Fibroblast of villous mesenchyme (primary cell): ENCODE measurements around the gene CEP112. TPM values are rescaled to one million over a fixed set of nuclear protein-coding genes. Genes with fewer than 3 reads are reported as not detected.

Experiments used
- DNase-seq: peaks from one replicate; pipeline ENCODE4 v3.0.0-alpha.2; 2010; ENCODE audit warnings: low read depth
- H3K4me3 ChIP-seq: 2 replicates; pipeline ENCODE4 v1.5.1; 2011; ENCODE audit warnings: low read depth, mild to moderate bottlenecking, low read length
- total RNA-seq: library from RNA; depleted of rRNA; stranded (reverse); fragments of >200 nt; gene quantifications from 2 replicates; pipeline ENCODE4 v1.2.3, GENCODE V29; 2012
- TF ChIP-seq, protein P1 (sequence below): IDR thresholded peaks from 2 replicates; pipeline ENCODE4 v1.5.1; 2012; ENCODE audit warnings: low read depth, mild to moderate bottlenecking, low read length; ENCODE audit not compliant: insufficient read depth

The CEP112 gene
- total RNA-seq, 1 donor, result 10.8 TPM

DNA sequence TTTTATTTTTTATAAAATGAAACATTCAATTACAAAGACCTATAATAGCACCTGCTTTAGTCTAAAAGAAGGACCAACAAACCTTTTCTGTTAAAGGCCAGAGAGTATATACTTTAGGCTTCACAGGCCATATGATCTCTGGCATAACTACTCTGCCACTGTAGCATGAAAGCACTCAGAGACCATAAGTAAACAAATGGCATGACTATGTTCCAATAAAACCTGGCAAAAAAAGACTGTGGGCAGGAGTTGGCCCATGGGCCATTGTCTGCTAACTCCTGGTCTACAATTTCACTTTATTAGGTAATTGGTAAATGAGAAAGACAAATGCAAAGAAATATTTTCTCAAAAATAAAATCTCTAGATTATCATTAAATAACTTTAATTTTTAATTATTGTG lies 14.9 kb downstream of the CEP112 start:
- TF ChIP-seq, protein P1, sequence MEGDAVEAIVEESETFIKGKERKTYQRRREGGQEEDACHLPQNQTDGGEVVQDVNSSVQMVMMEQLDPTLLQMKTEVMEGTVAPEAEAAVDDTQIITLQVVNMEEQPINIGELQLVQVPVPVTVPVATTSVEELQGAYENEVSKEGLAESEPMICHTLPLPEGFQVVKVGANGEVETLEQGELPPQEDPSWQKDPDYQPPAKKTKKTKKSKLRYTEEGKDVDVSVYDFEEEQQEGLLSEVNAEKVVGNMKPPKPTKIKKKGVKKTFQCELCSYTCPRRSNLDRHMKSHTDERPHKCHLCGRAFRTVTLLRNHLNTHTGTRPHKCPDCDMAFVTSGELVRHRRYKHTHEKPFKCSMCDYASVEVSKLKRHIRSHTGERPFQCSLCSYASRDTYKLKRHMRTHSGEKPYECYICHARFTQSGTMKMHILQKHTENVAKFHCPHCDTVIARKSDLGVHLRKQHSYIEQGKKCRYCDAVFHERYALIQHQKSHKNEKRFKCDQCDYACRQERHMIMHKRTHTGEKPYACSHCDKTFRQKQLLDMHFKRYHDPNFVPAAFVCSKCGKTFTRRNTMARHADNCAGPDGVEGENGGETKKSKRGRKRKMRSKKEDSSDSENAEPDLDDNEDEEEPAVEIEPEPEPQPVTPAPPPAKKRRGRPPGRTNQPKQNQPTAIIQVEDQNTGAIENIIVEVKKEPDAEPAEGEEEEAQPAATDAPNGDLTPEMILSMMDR, result no peak
- no peak overlapping the region for H3K4me3 ChIP-seq
- DNase-seq, result no peak

- no peak overlapping the region for H3K4me3 ChIP-seq
- no peak for DNase-seq
- TF ChIP-seq, protein P1, result no peak
These were observed 16.0 kb downstream of the CEP112 start for GRCh38 chr17:66175892-66176291.

- DNase-seq, result no peak
- TF ChIP-seq, protein P1, result no peak
- no peak overlapping the region for H3K4me3 ChIP-seq
These were observed 19.2 kb downstream of the CEP112 start for GRCh38 chr17:66172691-66173223.

DNA sequence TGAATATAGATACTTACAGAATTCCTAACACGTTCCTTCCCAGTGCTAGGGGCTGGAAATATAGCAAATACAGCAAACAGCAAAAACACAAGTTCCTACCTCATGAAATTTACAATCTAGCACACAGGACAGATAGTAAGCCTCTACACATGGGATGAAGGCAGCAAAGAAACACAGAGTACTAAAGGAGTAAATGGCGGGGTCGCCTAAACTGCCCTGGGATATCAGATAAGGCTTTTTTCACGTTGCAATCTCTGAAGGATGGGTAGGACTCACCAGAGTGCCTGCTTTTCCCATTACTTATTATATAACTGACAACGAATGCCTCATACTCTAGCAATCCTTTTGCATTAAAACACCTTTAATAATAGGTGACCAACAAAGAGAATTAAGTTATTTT lies 19.8 kb downstream of the CEP112 start:
- TF ChIP-seq, protein P1, result no peak
- H3K4me3 ChIP-seq, result no peak overlapping the region
- DNase-seq, result no peak

DNA sequence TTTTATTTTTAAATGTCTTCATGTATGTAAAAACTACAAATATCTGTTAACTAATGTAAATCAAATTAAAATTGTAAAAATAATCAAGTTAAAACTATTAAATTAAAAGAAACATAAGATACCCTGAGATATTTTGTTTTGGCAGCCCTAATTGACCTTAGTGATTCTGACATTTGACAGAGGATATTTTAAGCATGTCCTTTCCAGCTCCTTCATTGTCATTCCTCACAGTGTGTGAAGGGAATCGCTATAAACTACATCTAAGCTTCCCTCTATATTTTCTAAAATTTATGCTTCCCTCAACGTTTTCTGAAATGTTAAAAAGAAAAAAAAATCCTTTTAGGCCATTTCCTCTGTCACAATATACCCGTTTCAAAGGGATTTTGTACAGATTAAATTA lies 20.2 kb downstream of the CEP112 start:
- H3K4me3 ChIP-seq, result no peak overlapping the region
- TF ChIP-seq, protein P1, result no peak
- no peak for DNase-seq

- TF ChIP-seq, protein P1, result no peak
- H3K4me3 ChIP-seq, result no peak overlapping the region
- no peak for DNase-seq
These were observed 20.8 kb downstream of the CEP112 start for GRCh38 chr17:66171172-66171571.

DNA sequence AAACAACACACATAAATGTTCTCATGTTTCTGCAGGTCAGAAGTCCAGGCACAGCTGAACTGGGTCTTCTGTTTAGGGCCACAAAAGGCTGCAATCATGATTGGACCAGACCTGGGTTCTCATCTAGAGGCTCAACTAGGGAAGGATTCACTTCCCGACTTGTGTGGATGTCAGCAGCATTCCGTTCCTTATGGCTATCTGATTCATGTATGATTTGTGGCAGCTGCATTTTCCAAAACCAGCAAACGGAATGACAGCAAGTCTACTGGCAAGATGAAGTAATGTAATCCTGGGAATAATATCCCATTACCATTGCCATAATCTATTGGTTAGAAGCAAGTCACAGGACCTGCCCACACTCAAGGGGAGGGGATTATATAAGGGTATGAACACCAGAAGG lies 22.1 kb downstream of the CEP112 start:
- no peak for DNase-seq
- TF ChIP-seq, protein P1, result no peak

More for the DNA sequence above, 22.1 kb downstream of the CEP112 start:
- H3K4me3 ChIP-seq, result no peak overlapping the region
